PFSK-1 (cell line): ENCODE measurements around the gene ZNF580.

ENCODE experiments used
- FOXP2 ChIP-seq: optimal IDR thresholded peaks from 2 replicates; pipeline ENCODE3; 2011; ENCODE audit warnings: borderline replicate concordance, control low read depth, inconsistent platforms; ENCODE audit not compliant: insufficient read depth; ENCODE audit errors: extremely low read length, extremely low read depth
- POLR2AphosphoS5 ChIP-seq: IDR thresholded peaks from 2 replicates; pipeline ENCODE4 v1.6.1; 2012; ENCODE audit warnings: low read depth, mild to moderate bottlenecking, control low read depth, low read length, moderate library complexity
- SIN3A ChIP-seq: IDR thresholded peaks from 2 replicates; pipeline ENCODE4 v1.6.1; 2012; ENCODE audit warnings: mild to moderate bottlenecking, low read length, moderate library complexity, borderline replicate concordance; ENCODE audit not compliant: insufficient read depth
- TAF1 ChIP-seq: IDR thresholded peaks from 2 replicates; pipeline ENCODE4 v1.6.1; 2012; ENCODE audit warnings: low read length, control low read depth, borderline replicate concordance; ENCODE audit not compliant: insufficient read depth
- TF ChIP-seq, protein P1 (sequence below), 2 experiments: IDR thresholded peaks; 2 replicates each; pipeline versions ENCODE4 v1.6.1 to v1.8.0; 2011 to 2012; ENCODE audit warnings: low read depth in 2 of 2, low read length in 2 of 2, control low read depth in 1 of 2, inconsistent platforms in 1 of 2, mild to moderate bottlenecking in 1 of 2, moderate library complexity in 1 of 2; ENCODE audit not compliant: insufficient read depth in 1 of 2

Gene ZNF580

DNA sequence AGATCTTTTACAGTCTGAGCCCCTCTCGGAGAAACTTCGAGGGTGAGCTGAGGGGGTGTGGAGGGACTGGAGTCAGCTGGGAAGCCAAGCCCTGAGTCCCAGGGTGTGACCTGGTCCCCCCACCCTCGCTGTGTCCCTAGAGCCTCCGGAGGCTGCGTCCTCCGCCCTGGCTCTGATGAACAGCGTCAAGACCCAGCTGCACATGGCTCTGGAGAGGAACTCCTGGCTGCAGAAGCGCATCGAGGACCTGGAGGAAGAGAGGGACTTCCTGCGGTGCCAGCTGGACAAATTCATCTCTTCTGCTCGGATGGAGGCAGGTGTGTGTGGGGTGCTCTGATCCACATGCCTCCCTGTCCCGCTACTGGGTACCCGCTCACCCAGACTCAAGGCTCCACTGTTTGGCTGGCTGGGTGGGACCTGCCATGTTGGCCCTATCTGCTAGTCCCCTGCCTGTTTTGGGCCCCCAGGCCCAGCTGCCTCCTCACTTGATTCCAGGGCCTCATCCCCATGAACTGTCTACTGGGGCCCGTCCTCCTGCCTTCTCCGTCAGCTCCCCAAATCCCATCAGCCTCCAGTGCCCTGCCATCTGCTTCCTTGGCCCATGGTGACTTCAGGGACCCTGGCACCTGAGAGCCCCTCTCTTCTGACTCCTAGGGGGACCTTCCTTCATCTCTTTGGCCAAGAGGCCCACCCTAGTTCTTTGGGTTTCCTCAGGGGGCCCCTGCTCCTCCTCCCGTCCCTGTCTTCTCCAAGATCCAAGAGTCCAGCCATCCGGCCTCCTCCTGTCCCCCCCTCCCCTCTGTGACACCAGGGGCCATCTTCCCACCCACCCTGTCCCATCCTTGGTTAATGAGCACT, 8.7 kb downstream of the ZNF580 start:
- TF ChIP-seq TAF1 (no peak), FOXP2 (no peak), POLR2AphosphoS5 (no peak), SIN3A (no peak)
- TF ChIP-seq, protein P1, sequence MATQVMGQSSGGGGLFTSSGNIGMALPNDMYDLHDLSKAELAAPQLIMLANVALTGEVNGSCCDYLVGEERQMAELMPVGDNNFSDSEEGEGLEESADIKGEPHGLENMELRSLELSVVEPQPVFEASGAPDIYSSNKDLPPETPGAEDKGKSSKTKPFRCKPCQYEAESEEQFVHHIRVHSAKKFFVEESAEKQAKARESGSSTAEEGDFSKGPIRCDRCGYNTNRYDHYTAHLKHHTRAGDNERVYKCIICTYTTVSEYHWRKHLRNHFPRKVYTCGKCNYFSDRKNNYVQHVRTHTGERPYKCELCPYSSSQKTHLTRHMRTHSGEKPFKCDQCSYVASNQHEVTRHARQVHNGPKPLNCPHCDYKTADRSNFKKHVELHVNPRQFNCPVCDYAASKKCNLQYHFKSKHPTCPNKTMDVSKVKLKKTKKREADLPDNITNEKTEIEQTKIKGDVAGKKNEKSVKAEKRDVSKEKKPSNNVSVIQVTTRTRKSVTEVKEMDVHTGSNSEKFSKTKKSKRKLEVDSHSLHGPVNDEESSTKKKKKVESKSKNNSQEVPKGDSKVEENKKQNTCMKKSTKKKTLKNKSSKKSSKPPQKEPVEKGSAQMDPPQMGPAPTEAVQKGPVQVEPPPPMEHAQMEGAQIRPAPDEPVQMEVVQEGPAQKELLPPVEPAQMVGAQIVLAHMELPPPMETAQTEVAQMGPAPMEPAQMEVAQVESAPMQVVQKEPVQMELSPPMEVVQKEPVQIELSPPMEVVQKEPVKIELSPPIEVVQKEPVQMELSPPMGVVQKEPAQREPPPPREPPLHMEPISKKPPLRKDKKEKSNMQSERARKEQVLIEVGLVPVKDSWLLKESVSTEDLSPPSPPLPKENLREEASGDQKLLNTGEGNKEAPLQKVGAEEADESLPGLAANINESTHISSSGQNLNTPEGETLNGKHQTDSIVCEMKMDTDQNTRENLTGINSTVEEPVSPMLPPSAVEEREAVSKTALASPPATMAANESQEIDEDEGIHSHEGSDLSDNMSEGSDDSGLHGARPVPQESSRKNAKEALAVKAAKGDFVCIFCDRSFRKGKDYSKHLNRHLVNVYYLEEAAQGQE (IDR thresholded peaks at IDR 0.05; ENCODE audit: insufficient read depth in 1 of 2, low read depth in 2 of 2, low read length in 2 of 2), result no peak

DNA sequence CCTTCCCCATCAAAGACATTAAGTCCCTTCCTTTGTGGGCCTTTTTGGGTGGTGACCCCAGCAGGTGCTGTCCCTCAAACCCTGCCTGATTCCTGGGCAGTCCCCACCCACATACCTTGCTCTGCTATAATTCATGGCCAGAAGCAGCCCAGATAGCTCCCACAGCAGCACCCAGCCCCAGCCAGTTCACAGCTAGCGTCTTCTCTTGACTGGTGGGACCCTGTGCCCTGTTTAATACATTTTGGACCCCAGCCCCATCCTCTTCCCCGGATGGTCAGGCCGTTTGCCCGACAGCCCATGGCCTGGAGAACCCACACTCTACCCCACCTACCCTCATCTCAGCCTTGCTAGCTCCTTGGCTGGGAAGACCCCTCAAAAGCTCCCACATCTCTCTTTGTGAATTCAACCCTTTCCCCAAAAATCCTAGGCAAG, 9.3 kb downstream of the ZNF580 start:
- TF ChIP-seq POLR2AphosphoS5 (no peak), FOXP2 (no peak), SIN3A (no peak), TAF1 (no peak)
- TF ChIP-seq, protein P1 (IDR thresholded peaks at IDR 0.05; ENCODE audit: insufficient read depth in 1 of 2, low read depth in 2 of 2, low read length in 2 of 2), result no peak

DNA sequence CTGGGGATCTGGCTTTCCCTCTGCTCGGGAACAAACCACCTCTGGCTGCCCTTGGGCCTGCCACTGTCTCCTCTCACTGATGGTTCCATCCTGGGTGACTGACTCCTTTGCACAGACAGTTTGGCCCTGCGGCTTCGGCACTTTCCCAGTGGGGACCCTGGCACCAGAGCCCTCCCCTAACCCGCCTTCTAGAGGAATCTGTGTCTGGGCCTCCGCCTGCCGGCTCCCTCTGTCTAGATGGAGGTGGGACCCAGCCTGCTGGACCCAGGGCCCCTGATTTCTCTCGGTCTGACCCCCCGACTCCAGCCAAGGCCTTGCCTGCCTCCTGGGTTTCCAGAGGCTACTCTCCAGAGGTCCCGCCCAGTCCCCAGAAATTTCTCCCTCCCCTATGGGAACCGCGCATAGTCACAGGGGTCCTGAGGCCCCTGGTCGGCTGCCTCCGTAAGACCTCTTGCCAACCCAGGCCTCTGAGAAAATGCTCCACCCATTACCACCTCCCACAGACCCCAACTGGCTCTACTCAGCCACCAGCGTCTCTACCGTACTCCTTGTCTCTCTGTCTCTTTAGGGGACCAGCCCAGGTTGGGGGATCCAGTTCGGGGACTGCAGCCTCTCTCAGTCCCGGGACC, 9.9 kb downstream of the ZNF580 start:
- TF ChIP-seq, protein P1 (IDR thresholded peaks at IDR 0.05; ENCODE audit: insufficient read depth in 1 of 2, low read depth in 2 of 2, low read length in 2 of 2), result no peak
- TF ChIP-seq POLR2AphosphoS5, result no peak
- no peak for TF ChIP-seq SIN3A
- no peak for TF ChIP-seq FOXP2
- no peak for TF ChIP-seq TAF1

DNA sequence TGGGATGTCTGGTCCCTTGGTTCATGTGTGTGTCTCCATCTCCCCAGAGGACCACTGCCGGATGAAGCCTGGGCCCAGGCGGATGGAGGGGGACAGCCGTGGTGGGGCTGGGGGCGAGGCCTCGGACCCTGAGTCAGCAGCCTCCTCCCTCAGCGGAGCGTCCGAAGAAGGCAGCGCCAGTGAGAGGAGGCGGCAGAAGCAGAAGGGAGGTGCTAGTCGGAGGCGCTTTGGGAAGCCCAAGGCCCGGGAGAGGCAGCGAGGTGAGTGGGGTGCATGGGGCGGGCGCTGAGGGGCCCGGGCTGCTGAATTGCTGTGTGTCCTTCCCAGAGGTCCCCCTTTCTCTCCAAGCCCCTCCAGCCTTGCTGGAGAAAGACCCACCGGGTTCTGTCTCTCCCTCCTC, 10.4 kb downstream of the ZNF580 start:
- TF ChIP-seq TAF1 (no peak), FOXP2 (no peak), SIN3A (no peak), POLR2AphosphoS5 (no peak)
- TF ChIP-seq, protein P1 (IDR thresholded peaks at IDR 0.05; ENCODE audit: insufficient read depth in 1 of 2, low read depth in 2 of 2, low read length in 2 of 2), result no peak
